ENCODE results near the gene FAF1. TPM values are rescaled to one million over a fixed set of nuclear protein-coding genes. Genes with fewer than 3 reads are reported as not detected.

FAF1 gene
- total RNA-seq, 2 donors from 2014 or later: 71.2 to 76.8 TPM

- DNase-seq (no peak), ATAC-seq (no peak)
- intact Hi-C loops (cut with DNase I): no loop called here
Observed at GRCh38 chr1:50634251-50634650, 325.8 kb downstream of the FAF1 start.

- intact Hi-C loops (cut with DNase I): no loop called here
- no peak for ATAC-seq
- no peak for DNase-seq
Observed at GRCh38 chr1:50633465-50633864, 326.6 kb downstream of the FAF1 start.

GRCh38 chr1:50631161-50631560 lies 328.9 kb downstream of the FAF1 start:
- intact Hi-C loops (cut with DNase I): no loop called here
- DNase-seq: no peak
- ATAC-seq: no peak

- intact Hi-C loops (cut with DNase I): no loop called here
- DNase-seq (no peak), ATAC-seq (no peak)
Observed at GRCh38 chr1:50622259-50622658, 337.8 kb downstream of the FAF1 start.

GRCh38 chr1:50620680-50621329 lies 339.3 kb downstream of the FAF1 start:
- intact Hi-C loops (cut with DNase I): no loop called here
- peak in 1 of 2 donors; percentile 45 for ATAC-seq
- no peak for DNase-seq

- intact Hi-C loops (cut with DNase I): no loop called here
Observed at GRCh38 chr1:50615036-50615750, 344.9 kb downstream of the FAF1 start.

GRCh38 chr1:50611675-50612074 lies 348.4 kb downstream of the FAF1 start:
- intact Hi-C loops (cut with DNase I): no loop called here
- ATAC-seq (no peak), DNase-seq (no peak)

More at GRCh38 chr1:50615036-50615750, 344.9 kb downstream of the FAF1 start:
- no peak for ATAC-seq
- DNase-seq: no peak

- no peak for ATAC-seq
- DNase-seq: no peak
- intact Hi-C loops (cut with DNase I): no loop called here
Observed at GRCh38 chr1:50610563-50610962, 349.5 kb downstream of the FAF1 start.

- no peak for ATAC-seq
- intact Hi-C loops (cut with DNase I): no loop called here
Observed at GRCh38 chr1:50609508-50609907, 350.6 kb downstream of the FAF1 start.

GRCh38 chr1:50605186-50605875 lies 354.7 kb downstream of the FAF1 start:
- intact Hi-C loops (cut with DNase I): no loop called here
- ATAC-seq: no peak
- DNase-seq: no peak

More at GRCh38 chr1:50609508-50609907, 350.6 kb downstream of the FAF1 start:
- DNase-seq: no peak

GRCh38 chr1:50604580-50604979 lies 355.5 kb downstream of the FAF1 start:
- intact Hi-C loops (cut with DNase I): no loop called here
- DNase-seq (no peak), ATAC-seq (no peak)

GRCh38 chr1:50603274-50604271 lies 356.5 kb downstream of the FAF1 start:
- intact Hi-C loops (cut with DNase I): no loop called here
- ATAC-seq: no peak
- DNase-seq: no peak

GRCh38 chr1:50599546-50599945 lies 360.5 kb downstream of the FAF1 start:
- no peak for DNase-seq
- intact Hi-C loops (cut with DNase I): no loop called here
- no peak for ATAC-seq

- no peak for ATAC-seq
- no peak for DNase-seq
- intact Hi-C loops (cut with DNase I): no loop called here
Observed at GRCh38 chr1:50595874-50596273, 364.2 kb downstream of the FAF1 start.

GRCh38 chr1:50593515-50593914 lies 366.6 kb downstream of the FAF1 start:
- DNase-seq (no peak), ATAC-seq (no peak)
- intact Hi-C loops (cut with DNase I): no loop called here

GRCh38 chr1:50591598-50591997 lies 368.5 kb downstream of the FAF1 start:
- DNase-seq (no peak), ATAC-seq (no peak)
- intact Hi-C loops (cut with DNase I): no loop called here

- no peak for ATAC-seq
- intact Hi-C loops (cut with DNase I): no loop called here
Observed at GRCh38 chr1:50582346-50582745, 377.7 kb downstream of the FAF1 start.

GRCh38 chr1:50570066-50570468 lies 390.0 kb downstream of the FAF1 start:
- ATAC-seq (no peak), DNase-seq (no peak)
- intact Hi-C loops (cut with DNase I): no loop called here

More at GRCh38 chr1:50582346-50582745, 377.7 kb downstream of the FAF1 start:
- no peak for DNase-seq

GRCh38 chr1:50568782-50569181 lies 391.3 kb downstream of the FAF1 start:
- intact Hi-C loops (cut with DNase I): no loop called here
- no peak for ATAC-seq
- no peak for DNase-seq

Data from left cardiac atrium (tissue), 4 donors.